ENCODE measurements around the gene IMPDH1.

- TF ChIP-seq CTCF (IDR thresholded peaks at IDR 0.05) (no peak), POLR2AphosphoS5 (IDR thresholded peaks at IDR 0.05; ENCODE audit: low read depth, low read length) (no peak), REST (IDR thresholded peaks at IDR 0.05; ENCODE audit: insufficient read depth in 1 of 2, low read depth in 2 of 2, low read length in 1 of 2) (no peak)
Observed at GRCh38 chr7:128366986-128367385, 42.8 kb downstream of the IMPDH1 start.

All from Panc1 (cell line).